ENCODE results near the gene CDKL4. TPM values are rescaled to one million over a fixed set of nuclear protein-coding genes. Genes with fewer than 3 reads are reported as not detected.
"Not testable (repeated sequence)": the region's sequence is repeated elsewhere in the genome, so short reads cannot be mapped to it uniquely, and the experiment has no call there.

Gene CDKL4
- total and polyA plus RNA-seq, 2 donors (not counting 1 experiment from before 2014, with no cell fraction given), result 0.18 to 3.0 TPM

GRCh38 chr2:39176997-39177396 is 66.8 kb downstream of the CDKL4 start:
- Histone ChIP-seq H3K9me3 (ENCODE audit: control insufficient read depth, insufficient read depth, low read depth, low read length) (no peaks in the 10 kb centered on the region), H3K36me3 (ENCODE audit: control insufficient read depth, insufficient read depth, low read length) (no peaks in the 10 kb centered on the region), H4K20me1 (ENCODE audit: control insufficient read depth, extremely low read depth, insufficient read depth, low read length) (no peaks in the 10 kb centered on the region), H3K4me3 (replicated peaks in 1 of 4; ENCODE audit: control extremely low read depth in 1 of 4, insufficient read depth in 1 of 4, low read depth in 3 of 4, low read length in 4 of 4) (no peak overlapping the region), H3K9ac (ENCODE audit: insufficient read depth, low read length) (no peak overlapping the region), H3K27me3 (ENCODE audit: control insufficient read depth, insufficient read depth, low read length) (no peaks in the 10 kb centered on the region), H3K79me2 (ENCODE audit: control insufficient read depth, insufficient read depth, low read length) (no peaks in the 10 kb centered on the region), H3K27ac (ENCODE audit: insufficient read depth, low read length) (no peak overlapping the region), H2AFZ (ENCODE audit: low read length) (no peak overlapping the region), H3K4me2 (ENCODE audit: extremely low read depth, insufficient read depth, low read length) (no peak overlapping the region), H3K4me1 (ENCODE audit: control insufficient read depth, extremely low read depth, insufficient read depth, low read length) (no peaks in the 10 kb centered on the region)
- TF ChIP-seq, protein P1, sequence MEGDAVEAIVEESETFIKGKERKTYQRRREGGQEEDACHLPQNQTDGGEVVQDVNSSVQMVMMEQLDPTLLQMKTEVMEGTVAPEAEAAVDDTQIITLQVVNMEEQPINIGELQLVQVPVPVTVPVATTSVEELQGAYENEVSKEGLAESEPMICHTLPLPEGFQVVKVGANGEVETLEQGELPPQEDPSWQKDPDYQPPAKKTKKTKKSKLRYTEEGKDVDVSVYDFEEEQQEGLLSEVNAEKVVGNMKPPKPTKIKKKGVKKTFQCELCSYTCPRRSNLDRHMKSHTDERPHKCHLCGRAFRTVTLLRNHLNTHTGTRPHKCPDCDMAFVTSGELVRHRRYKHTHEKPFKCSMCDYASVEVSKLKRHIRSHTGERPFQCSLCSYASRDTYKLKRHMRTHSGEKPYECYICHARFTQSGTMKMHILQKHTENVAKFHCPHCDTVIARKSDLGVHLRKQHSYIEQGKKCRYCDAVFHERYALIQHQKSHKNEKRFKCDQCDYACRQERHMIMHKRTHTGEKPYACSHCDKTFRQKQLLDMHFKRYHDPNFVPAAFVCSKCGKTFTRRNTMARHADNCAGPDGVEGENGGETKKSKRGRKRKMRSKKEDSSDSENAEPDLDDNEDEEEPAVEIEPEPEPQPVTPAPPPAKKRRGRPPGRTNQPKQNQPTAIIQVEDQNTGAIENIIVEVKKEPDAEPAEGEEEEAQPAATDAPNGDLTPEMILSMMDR (conservative IDR thresholded peaks at IDR 0.05 in 1 of 2, IDR thresholded peaks at IDR 0.05 in 1 of 2; ENCODE audit: low read depth in 1 of 2, low read length in 2 of 2), result no peak
- TF ChIP-seq EZH2 (IDR thresholded peaks at IDR 0.05; ENCODE audit: low read length, missing control alignments), result no peak
- no peak for DNase-seq (ENCODE audit: low read depth in 2 of 2)

- no peaks in the 10 kb centered on the region for H3K79me2 ChIP-seq (ENCODE audit: control insufficient read depth, insufficient read depth, low read length)
- no peak for TF ChIP-seq EZH2 (IDR thresholded peaks at IDR 0.05; ENCODE audit: low read length, missing control alignments)
- TF ChIP-seq, protein P1 (conservative IDR thresholded peaks at IDR 0.05 in 1 of 2, IDR thresholded peaks at IDR 0.05 in 1 of 2; ENCODE audit: low read depth in 1 of 2, low read length in 2 of 2), result no peak
These were observed 68.6 kb downstream of the CDKL4 start for GRCh38 chr2:39175026-39175812.

DNA sequence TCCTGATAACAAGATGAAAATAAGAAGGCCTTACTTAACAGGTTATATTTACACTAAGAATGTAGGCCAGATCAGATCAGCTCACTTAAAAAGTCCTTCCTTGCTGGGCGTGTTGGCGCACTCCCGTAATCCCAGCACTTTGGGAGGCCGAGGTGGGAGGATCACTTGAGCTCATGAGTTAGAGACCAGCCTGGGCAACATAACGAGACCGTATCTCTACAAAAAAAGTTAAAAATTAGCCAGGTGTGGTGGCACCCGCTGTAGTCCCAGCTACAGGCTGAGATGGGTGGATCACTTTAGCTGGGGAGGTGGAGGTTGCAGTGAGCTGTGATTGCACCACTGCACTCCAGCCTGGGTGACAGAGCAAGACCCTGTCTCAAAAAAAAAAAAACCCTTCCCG is 69.7 kb downstream of the CDKL4 start:
- H3K9me3 ChIP-seq (ENCODE audit: control insufficient read depth, insufficient read depth, low read depth, low read length), result no peaks in the 10 kb centered on the region
- TF ChIP-seq EZH2 (IDR thresholded peaks at IDR 0.05; ENCODE audit: low read length, missing control alignments), result no peak
- TF ChIP-seq, protein P1 (conservative IDR thresholded peaks at IDR 0.05 in 1 of 2, IDR thresholded peaks at IDR 0.05 in 1 of 2; ENCODE audit: low read depth in 1 of 2, low read length in 2 of 2), result no peak
- no peak overlapping the region for H3K27ac ChIP-seq (ENCODE audit: insufficient read depth, low read length)
- H3K9ac ChIP-seq (ENCODE audit: insufficient read depth, low read length), result no peak overlapping the region
- no peak for DNase-seq (ENCODE audit: low read depth in 2 of 2)
- H2AFZ ChIP-seq (ENCODE audit: low read length), result no peak overlapping the region
- no peaks in the 10 kb centered on the region for H3K4me1 ChIP-seq (ENCODE audit: control insufficient read depth, extremely low read depth, insufficient read depth, low read length)
- no peaks in the 10 kb centered on the region for H4K20me1 ChIP-seq (ENCODE audit: control insufficient read depth, extremely low read depth, insufficient read depth, low read length)
- H3K4me3 ChIP-seq (replicated peaks in 1 of 4; ENCODE audit: control extremely low read depth in 1 of 4, insufficient read depth in 1 of 4, low read depth in 3 of 4, low read length in 4 of 4), result no peak overlapping the region
- H3K79me2 ChIP-seq (ENCODE audit: control insufficient read depth, insufficient read depth, low read length), result no peaks in the 10 kb centered on the region
- no peaks in the 10 kb centered on the region for H3K27me3 ChIP-seq (ENCODE audit: control insufficient read depth, insufficient read depth, low read length)
- H3K4me2 ChIP-seq (ENCODE audit: extremely low read depth, insufficient read depth, low read length), result no peak overlapping the region
- H3K36me3 ChIP-seq (ENCODE audit: control insufficient read depth, insufficient read depth, low read length), result no peaks in the 10 kb centered on the region

More at GRCh38 chr2:39175026-39175812, 68.6 kb downstream of the CDKL4 start:
- Histone ChIP-seq H2AFZ (ENCODE audit: low read length) (no peak overlapping the region), H3K36me3 (ENCODE audit: control insufficient read depth, insufficient read depth, low read length) (no peaks in the 10 kb centered on the region), H4K20me1 (ENCODE audit: control insufficient read depth, extremely low read depth, insufficient read depth, low read length) (no peaks in the 10 kb centered on the region), H3K27ac (ENCODE audit: insufficient read depth, low read length) (no peak overlapping the region), H3K4me1 (ENCODE audit: control insufficient read depth, extremely low read depth, insufficient read depth, low read length) (no peaks in the 10 kb centered on the region), H3K9ac (ENCODE audit: insufficient read depth, low read length) (no peak overlapping the region), H3K9me3 (ENCODE audit: control insufficient read depth, insufficient read depth, low read depth, low read length) (no peaks in the 10 kb centered on the region), H3K4me2 (ENCODE audit: extremely low read depth, insufficient read depth, low read length) (no peak overlapping the region), H3K4me3 (replicated peaks in 1 of 4; ENCODE audit: control extremely low read depth in 1 of 4, insufficient read depth in 1 of 4, low read depth in 3 of 4, low read length in 4 of 4) (no peak overlapping the region), H3K27me3 (ENCODE audit: control insufficient read depth, insufficient read depth, low read length) (no peaks in the 10 kb centered on the region)
- DNase-seq (ENCODE audit: low read depth in 2 of 2), result no peak

GRCh38 chr2:39172047-39172706 is 71.6 kb downstream of the CDKL4 start:
- not testable (repeated sequence) for DNase-seq (ENCODE audit: low read depth in 2 of 2); H3K9me3 ChIP-seq (ENCODE audit: control insufficient read depth, insufficient read depth, low read depth, low read length); H3K27ac ChIP-seq (ENCODE audit: insufficient read depth, low read length); H3K79me2 ChIP-seq (ENCODE audit: control insufficient read depth, insufficient read depth, low read length); H3K4me3 ChIP-seq (replicated peaks in 1 of 4; ENCODE audit: control extremely low read depth in 1 of 4, insufficient read depth in 1 of 4, low read depth in 3 of 4, low read length in 4 of 4); H3K4me1 ChIP-seq (ENCODE audit: control insufficient read depth, extremely low read depth, insufficient read depth, low read length); H4K20me1 ChIP-seq (ENCODE audit: control insufficient read depth, extremely low read depth, insufficient read depth, low read length); H3K4me2 ChIP-seq (ENCODE audit: extremely low read depth, insufficient read depth, low read length); H3K9ac ChIP-seq (ENCODE audit: insufficient read depth, low read length); H2AFZ ChIP-seq (ENCODE audit: low read length); H3K36me3 ChIP-seq (ENCODE audit: control insufficient read depth, insufficient read depth, low read length); H3K27me3 ChIP-seq (ENCODE audit: control insufficient read depth, insufficient read depth, low read length)
